Coronary artery (tissue), 2 donors: ENCODE data around the gene KCNT1.

Experiments
- DNase-seq: peaks from one replicate; pipeline ENCODE4 v3.0.0-alpha.2; 2017; ENCODE audit warnings: low spot score
- H3K27ac ChIP-seq, 2 donors: fragments of 200-600 bp; sonication (generic); one replicate each; pipeline ENCODE4 v1.5.1; 2016 to 2019
- H3K4me3 ChIP-seq: fragments of 200-600 bp; sonication (generic); 2 replicates; pipeline ENCODE4 v1.5.1; 2016; ENCODE audit warnings: mild to moderate bottlenecking, moderate library complexity
- TF ChIP-seq, protein P1 (sequence below): fragments of 200-600 bp; sonication (generic); IDR thresholded peaks from one replicate; pipeline ENCODE4 v1.5.1; 2019; ENCODE audit warnings: antibody characterized with exemption

Gene KCNT1

DNA sequence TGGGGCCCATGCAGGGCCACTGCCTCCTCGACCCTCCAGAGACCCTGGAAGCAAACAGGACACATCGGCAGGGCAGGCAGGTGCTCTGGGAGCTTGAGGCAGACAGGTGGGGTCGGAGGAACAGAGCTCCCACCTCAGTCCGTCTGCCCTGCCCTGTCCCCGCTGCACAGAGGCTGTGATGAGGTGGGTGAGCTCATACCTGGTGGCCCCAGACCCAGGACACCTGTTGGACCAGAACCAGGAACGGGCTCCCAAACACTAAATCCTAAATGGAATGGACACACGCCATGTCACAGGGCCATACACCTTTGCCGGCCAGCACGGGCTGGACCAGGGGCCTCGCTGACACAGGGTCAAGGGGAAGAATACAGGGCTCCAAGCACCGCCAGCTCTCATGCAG lies 8.2 kb upstream of the KCNT1 start:
- no peak for DNase-seq
- Histone ChIP-seq H3K4me3 (no peak overlapping the region), H3K27ac (no peak overlapping the region)
- TF ChIP-seq, protein P1, sequence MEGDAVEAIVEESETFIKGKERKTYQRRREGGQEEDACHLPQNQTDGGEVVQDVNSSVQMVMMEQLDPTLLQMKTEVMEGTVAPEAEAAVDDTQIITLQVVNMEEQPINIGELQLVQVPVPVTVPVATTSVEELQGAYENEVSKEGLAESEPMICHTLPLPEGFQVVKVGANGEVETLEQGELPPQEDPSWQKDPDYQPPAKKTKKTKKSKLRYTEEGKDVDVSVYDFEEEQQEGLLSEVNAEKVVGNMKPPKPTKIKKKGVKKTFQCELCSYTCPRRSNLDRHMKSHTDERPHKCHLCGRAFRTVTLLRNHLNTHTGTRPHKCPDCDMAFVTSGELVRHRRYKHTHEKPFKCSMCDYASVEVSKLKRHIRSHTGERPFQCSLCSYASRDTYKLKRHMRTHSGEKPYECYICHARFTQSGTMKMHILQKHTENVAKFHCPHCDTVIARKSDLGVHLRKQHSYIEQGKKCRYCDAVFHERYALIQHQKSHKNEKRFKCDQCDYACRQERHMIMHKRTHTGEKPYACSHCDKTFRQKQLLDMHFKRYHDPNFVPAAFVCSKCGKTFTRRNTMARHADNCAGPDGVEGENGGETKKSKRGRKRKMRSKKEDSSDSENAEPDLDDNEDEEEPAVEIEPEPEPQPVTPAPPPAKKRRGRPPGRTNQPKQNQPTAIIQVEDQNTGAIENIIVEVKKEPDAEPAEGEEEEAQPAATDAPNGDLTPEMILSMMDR, result no peak

DNA sequence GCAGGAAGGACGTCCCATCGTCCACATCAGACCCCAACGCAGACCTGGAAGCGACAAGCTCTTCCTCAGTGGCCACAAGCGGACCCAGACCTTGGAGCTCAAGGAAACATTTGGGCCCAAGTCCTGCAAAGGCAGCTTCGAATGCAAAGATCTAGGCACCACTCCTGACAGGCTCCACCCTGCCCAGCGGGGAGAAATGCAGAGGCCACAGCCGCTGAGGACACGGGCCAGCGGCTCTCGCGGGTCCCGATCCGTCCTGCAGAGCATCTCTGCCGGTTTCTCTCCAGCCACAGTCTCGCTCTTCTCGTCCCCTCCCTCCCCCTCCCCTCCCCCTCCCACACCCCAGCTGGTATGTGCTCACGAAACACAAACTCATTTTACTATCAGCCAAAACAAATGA lies 7.6 kb upstream of the KCNT1 start:
- DNase-seq, result no peak
- H3K4me3 ChIP-seq, result no peak overlapping the region
- TF ChIP-seq, protein P1, result no peak
- no peak overlapping the region for H3K27ac ChIP-seq

DNA sequence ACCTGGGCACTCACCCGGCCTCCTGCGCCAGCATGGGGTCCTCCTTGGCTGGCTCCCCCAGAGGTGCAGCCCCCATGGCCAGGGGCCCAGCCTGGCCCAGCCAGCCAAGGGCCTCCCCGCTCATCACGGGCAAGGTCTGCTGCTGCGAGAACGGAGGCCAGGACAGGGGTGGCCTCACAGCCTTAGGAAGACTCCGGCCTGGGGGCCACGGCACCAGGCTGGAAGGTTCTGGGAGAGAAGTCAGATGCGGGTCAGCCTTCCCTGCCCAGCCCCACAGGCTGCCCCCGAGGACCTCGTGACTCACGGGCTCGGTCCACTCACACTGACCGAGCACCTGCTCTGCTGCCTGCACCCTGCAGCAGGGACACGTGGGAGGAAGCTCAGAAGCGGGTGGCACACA lies 6.9 kb upstream of the KCNT1 start:
- no peak for DNase-seq
- TF ChIP-seq, protein P1, result no peak
- no peak overlapping the region for H3K27ac ChIP-seq
- H3K4me3 ChIP-seq, result no peak overlapping the region

DNA sequence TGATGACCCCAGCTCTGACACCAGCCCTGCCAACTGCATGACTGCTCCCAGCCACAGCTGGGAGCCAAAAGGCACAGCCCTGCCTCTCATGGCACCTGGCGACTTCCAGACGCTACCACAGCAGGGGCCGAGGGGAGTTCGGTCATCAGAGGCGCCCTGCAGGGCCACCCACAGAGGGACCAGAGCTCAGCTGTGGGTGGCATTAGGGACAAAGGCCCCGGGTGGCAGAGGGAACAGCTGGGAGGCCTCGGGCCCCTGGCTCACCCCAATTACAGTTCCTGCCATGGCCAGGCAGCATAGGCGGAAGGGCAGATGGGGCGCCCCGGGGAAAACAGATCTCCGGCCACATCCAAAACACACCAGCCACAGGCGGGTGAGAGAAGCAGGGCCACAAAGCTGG lies 6.3 kb upstream of the KCNT1 start:
- H3K4me3 ChIP-seq, result no peak overlapping the region
- H3K27ac ChIP-seq, result no peak overlapping the region
- TF ChIP-seq, protein P1, result no peak
- DNase-seq, result no peak

DNA sequence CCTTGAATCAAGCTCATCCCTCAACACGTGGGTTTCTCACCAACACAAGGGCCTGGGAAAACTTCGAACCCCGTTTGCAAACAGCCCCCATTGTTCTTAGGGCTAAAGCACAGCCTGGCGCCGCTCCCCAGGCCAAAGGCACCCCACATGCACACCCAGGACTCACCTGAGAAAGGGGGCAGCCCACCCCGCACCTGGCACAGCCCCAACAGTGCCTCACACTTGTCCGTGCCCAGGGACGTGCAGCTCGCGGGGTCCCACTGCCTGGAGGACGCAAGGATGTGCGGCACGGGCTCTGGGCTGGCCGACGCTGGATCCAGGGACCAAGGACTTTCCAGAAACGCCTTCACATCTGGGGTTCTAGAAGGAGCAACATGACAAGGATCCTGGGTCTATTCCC lies 5.5 kb upstream of the KCNT1 start:
- TF ChIP-seq, protein P1, result no peak
- Histone ChIP-seq H3K27ac (no peak overlapping the region), H3K4me3 (no peak overlapping the region)
- DNase-seq, result no peak

DNA sequence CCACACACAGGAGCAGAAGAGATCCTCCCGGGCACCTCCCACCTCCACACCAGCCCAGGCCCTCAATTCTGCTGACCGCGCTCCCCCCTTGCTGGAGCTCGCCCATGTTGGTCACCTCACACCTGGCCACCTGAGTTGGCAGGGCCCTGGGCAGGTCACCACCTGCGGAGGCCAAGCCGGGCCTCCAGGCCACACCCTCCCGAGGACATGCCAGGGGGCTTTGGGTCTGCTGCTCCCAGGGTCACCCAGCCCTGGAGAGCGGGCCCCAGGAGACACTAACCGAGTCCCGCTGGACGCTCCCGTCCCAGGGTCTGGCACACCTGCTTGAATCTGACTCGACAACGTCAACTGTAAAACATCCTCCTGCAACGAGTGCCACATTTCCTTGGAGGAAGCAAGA lies 4.8 kb upstream of the KCNT1 start:
- TF ChIP-seq, protein P1, result no peak
- no peak for DNase-seq
- H3K27ac ChIP-seq, result no peak overlapping the region

DNA sequence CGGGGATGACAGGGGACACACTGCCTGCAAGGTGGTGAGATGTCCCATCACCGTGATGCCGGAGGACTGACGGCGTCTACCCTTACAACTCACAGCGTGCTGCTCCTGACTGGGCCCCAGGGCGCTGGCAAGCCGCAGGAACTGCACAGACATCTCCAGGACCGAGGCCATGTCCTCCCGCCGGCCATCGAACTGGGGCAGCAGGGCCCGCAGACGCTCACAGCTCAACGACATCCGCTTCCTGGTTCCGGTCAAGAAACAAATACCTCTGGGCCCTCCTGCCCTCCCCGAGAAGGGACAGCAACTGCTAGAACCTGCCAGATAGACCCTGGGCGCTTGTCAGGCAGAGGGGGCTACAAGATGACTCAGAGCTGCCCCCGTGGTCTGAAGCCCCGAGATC lies 3.7 kb upstream of the KCNT1 start:
- TF ChIP-seq, protein P1, result no peak
- DNase-seq, result no peak
- H3K27ac ChIP-seq, result no peak overlapping the region

More for the DNA sequence above, 4.8 kb upstream of the KCNT1 start:
- H3K4me3 ChIP-seq, result no peak overlapping the region

More for the DNA sequence above, 3.7 kb upstream of the KCNT1 start:
- H3K4me3 ChIP-seq, result no peak overlapping the region
